Mesenchymal stem cell (in vitro differentiated cells and primary cell): ENCODE measurements around the gene FBXL13.

Experiments
- DNase-seq: peaks from one replicate; pipeline ENCODE4 v3.0.0-alpha.2; 2013
- H2AFZ ChIP-seq: one replicate; pipeline ENCODE4 v1.6.1; 2013; ENCODE audit warnings: low read depth, mild to moderate bottlenecking, control low read depth, inconsistent platforms, low read length, moderate library complexity
- H2AK5ac ChIP-seq: 2 replicates; pipeline ENCODE4 v1.6.1; 2013; ENCODE audit warnings: low read length, moderate library complexity, mild to moderate bottlenecking, inconsistent platforms; ENCODE audit not compliant: severe bottlenecking
- H2BK120ac ChIP-seq: one replicate; pipeline ENCODE4 v1.6.1; 2013; ENCODE audit warnings: low read depth, mild to moderate bottlenecking, inconsistent platforms, low read length, moderate library complexity
- H2BK12ac ChIP-seq, 2 experiments: one replicate each; pipeline ENCODE4 v1.6.1; 2013; ENCODE audit warnings: inconsistent platforms in 2 of 2, low read length in 2 of 2, mild to moderate bottlenecking in 2 of 2, moderate library complexity in 2 of 2, control low read depth in 1 of 2
- H2BK15ac ChIP-seq: one replicate; pipeline ENCODE4 v1.6.1; 2013; ENCODE audit warnings: mild to moderate bottlenecking, low read depth, inconsistent platforms; ENCODE audit not compliant: poor library complexity, severe bottlenecking
- H2BK5ac ChIP-seq: 2 replicates; pipeline ENCODE4 v1.6.1; 2013; ENCODE audit warnings: low read depth, mild to moderate bottlenecking, low read length, control low read depth, inconsistent platforms; ENCODE audit not compliant: poor library complexity, severe bottlenecking
- H3K14ac ChIP-seq, 2 experiments: one replicate each; pipeline ENCODE4 v1.6.1; 2013; ENCODE audit warnings: inconsistent platforms in 2 of 2, low read length in 2 of 2, control low read depth in 1 of 2, mild to moderate bottlenecking in 1 of 2, moderate library complexity in 1 of 2
- H3K18ac ChIP-seq, 2 experiments: one replicate each; pipeline ENCODE4 v1.6.1; 2013; ENCODE audit warnings: inconsistent platforms in 2 of 2, low read length in 2 of 2, control low read depth in 1 of 2, low read depth in 1 of 2, mild to moderate bottlenecking in 1 of 2
- H3K23ac ChIP-seq, 2 experiments: one replicate each; pipeline ENCODE4 v1.6.1; 2013; ENCODE audit warnings: inconsistent platforms in 2 of 2, low read length in 2 of 2, mild to moderate bottlenecking in 2 of 2, moderate library complexity in 2 of 2, control low read depth in 1 of 2
- H3K27ac ChIP-seq: 2 replicates; pipeline ENCODE4 v1.5.1; 2013; ENCODE audit warnings: mild to moderate bottlenecking, moderate library complexity, low read length, control low read depth, inconsistent platforms; ENCODE audit not compliant: poor library complexity, severe bottlenecking
- H3K27me3 ChIP-seq, 2 experiments: 2 replicates each; pipeline versions ENCODE4 v1.6.1 to v1.7.0; 2013; ENCODE audit warnings: low read length in 2 of 2, mild to moderate bottlenecking in 2 of 2, moderate library complexity in 2 of 2, control low read depth in 1 of 2, inconsistent platforms in 1 of 2; ENCODE audit not compliant: control insufficient read depth in 1 of 2, insufficient read depth in 1 of 2
- H3K36me3 ChIP-seq, 2 experiments: 2 replicates each; pipeline versions ENCODE4 v1.6.1 to v1.7.0; 2013; ENCODE audit warnings: low read length in 2 of 2, control low read depth in 1 of 2, inconsistent platforms in 1 of 2, low read depth in 1 of 2, mild to moderate bottlenecking in 1 of 2; ENCODE audit not compliant: insufficient read depth in 2 of 2, control insufficient read depth in 1 of 2
- H3K4ac ChIP-seq, 2 experiments: one replicate each; pipeline ENCODE4 v1.6.1; 2013; ENCODE audit warnings: inconsistent platforms in 2 of 2, low read length in 2 of 2, mild to moderate bottlenecking in 2 of 2, moderate library complexity in 2 of 2, control low read depth in 1 of 2, low read depth in 1 of 2
- H3K4me1 ChIP-seq: 2 replicates; pipeline ENCODE4 v1.6.1; 2013; ENCODE audit warnings: low read depth, low read length, control low read depth; ENCODE audit not compliant: control insufficient read depth, insufficient read depth
- H3K4me2 ChIP-seq: 2 replicates; pipeline ENCODE4 v1.6.1; 2013; ENCODE audit warnings: low read length, mild to moderate bottlenecking, inconsistent platforms; ENCODE audit not compliant: poor library complexity, severe bottlenecking
- H3K4me3 ChIP-seq, 2 experiments: 2 replicates each; pipeline versions ENCODE4 v1.5.1 to v1.7.0; 2013; ENCODE audit warnings: low read length in 2 of 2, mild to moderate bottlenecking in 2 of 2, control low read depth in 1 of 2, low read depth in 1 of 2; ENCODE audit not compliant: insufficient read depth in 1 of 2
- H3K79me1 ChIP-seq: replicated peaks from 2 replicates; pipeline ENCODE4 v1.6.1; 2013; ENCODE audit warnings: mild to moderate bottlenecking, control low read depth, low read length, inconsistent platforms; ENCODE audit not compliant: poor library complexity, severe bottlenecking
- H3K9ac ChIP-seq: 2 replicates; pipeline ENCODE4 v1.7.0; 2013; ENCODE audit warnings: mild to moderate bottlenecking, low read length, moderate library complexity
- H3K9me3 ChIP-seq: 2 replicates; pipeline ENCODE4 v1.7.0; 2013; ENCODE audit warnings: mild to moderate bottlenecking, low read length; ENCODE audit not compliant: control insufficient read depth
- H4K8ac ChIP-seq: one replicate; pipeline ENCODE4 v1.6.1; 2013; ENCODE audit warnings: inconsistent platforms, mild to moderate bottlenecking, low read length, moderate library complexity
- H4K91ac ChIP-seq: one replicate; pipeline ENCODE4 v1.6.1; 2013; ENCODE audit warnings: mild to moderate bottlenecking, low read length, inconsistent platforms
- WGBS: methylation state at CpG from one replicate; pipeline ENCODE4 v1.1.7; 2013; ENCODE audit warnings: mixed read lengths; 5-methylcytosine and 5-hydroxymethylcytosine counted together

FBXL13 gene

GRCh38 chr7:102832674-102833073 is 241.9 kb downstream of the FBXL13 start:
- H3K18ac ChIP-seq: peak overlapping the region in 1 of 2 experiments; percentile 16
- peak overlapping the region in 1 of 2 experiments; percentile 51 for H3K4me3 ChIP-seq
- no peak for DNase-seq
- peaks cover 4% of the 10 kb centered on the region for H3K79me1 ChIP-seq
- H3K9me3 ChIP-seq: no peaks in the 10 kb centered on the region
- no peak overlapping the region for H2BK5ac ChIP-seq
- H3K4ac ChIP-seq: no peak overlapping the region
- no peak overlapping the region for H4K91ac ChIP-seq
- H2BK12ac ChIP-seq: no peak overlapping the region
- H2BK15ac ChIP-seq: no peak overlapping the region
- H3K27me3 ChIP-seq: no peaks in the 10 kb centered on the region
- H2AFZ ChIP-seq: no peak overlapping the region
- peaks cover 0 to 10% of the 10 kb centered on the region in 2 experiments for H3K36me3 ChIP-seq
- no peak overlapping the region for H3K14ac ChIP-seq
- peaks cover 5% of the 10 kb centered on the region for H3K4me1 ChIP-seq
- no peak overlapping the region for H3K23ac ChIP-seq
- H3K9ac ChIP-seq: peak overlapping the region; percentile 45
- H2BK120ac ChIP-seq: no peak overlapping the region
- H2AK5ac ChIP-seq: no peak overlapping the region
- whole genome bisulfite sequencing: 94% methylated on average over 1 of the region's 1 CpG
- no peak overlapping the region for H3K27ac ChIP-seq
- no peak overlapping the region for H4K8ac ChIP-seq
- no peak overlapping the region for H3K4me2 ChIP-seq

- H2AK5ac ChIP-seq: peak overlapping the region; percentile 34
- no peaks in the 10 kb centered on the region for H3K27me3 ChIP-seq
- no peak overlapping the region for H3K4ac ChIP-seq
- H3K9me3 ChIP-seq: no peaks in the 10 kb centered on the region
- no peak overlapping the region for H3K4me2 ChIP-seq
- H3K23ac ChIP-seq: no peak overlapping the region
- 69% methylated on average over 2 of the region's 2 CpGs for WGBS
- H4K91ac ChIP-seq: no peak overlapping the region
- H2BK120ac ChIP-seq: no peak overlapping the region
- no peak overlapping the region for H2BK12ac ChIP-seq
- no peak overlapping the region for H3K9ac ChIP-seq
- H3K4me1 ChIP-seq: peaks cover 1% of the 10 kb centered on the region
- no peak overlapping the region for H3K27ac ChIP-seq
- H3K36me3 ChIP-seq: peaks cover 4 to 16% of the 10 kb centered on the region in 2 experiments
- H2BK15ac ChIP-seq: no peak overlapping the region
- H3K18ac ChIP-seq: no peak overlapping the region
- no peak overlapping the region for H4K8ac ChIP-seq
- peaks cover 4% of the 10 kb centered on the region for H3K79me1 ChIP-seq
- DNase-seq: peak; percentile 28
- no peak overlapping the region for H2BK5ac ChIP-seq
- H3K4me3 ChIP-seq: no peak overlapping the region
- no peak overlapping the region for H3K14ac ChIP-seq
- no peak overlapping the region for H2AFZ ChIP-seq
Measured at GRCh38 chr7:102830197-102830596, 244.4 kb downstream of the FBXL13 start.

DNA sequence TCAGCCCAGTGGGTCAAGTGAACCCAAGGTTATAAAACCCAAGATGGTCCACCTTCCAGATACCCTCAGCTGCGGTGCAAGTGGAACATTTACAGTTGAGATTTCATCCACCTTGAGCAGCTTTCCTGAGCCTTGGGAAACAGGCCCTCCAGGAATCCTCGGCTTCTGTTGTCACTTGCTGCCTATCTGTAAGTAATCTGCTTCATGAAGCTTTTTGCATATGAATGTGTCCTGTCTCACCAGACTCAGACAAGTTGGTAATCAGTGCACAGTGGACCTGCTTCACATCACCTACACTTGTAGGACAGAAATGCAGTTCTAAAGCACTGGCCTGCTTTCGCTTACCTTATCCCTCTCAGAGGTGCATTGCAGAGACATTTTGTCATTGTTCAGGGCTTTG is 245.5 kb downstream of the FBXL13 start:
- Histone ChIP-seq H2BK12ac (no peak overlapping the region), H3K79me1 (peaks cover 4% of the 10 kb centered on the region), H2AFZ (no peak overlapping the region), H2BK120ac (no peak overlapping the region), H3K27me3 (no peaks in the 10 kb centered on the region), H3K23ac (no peak overlapping the region), H4K8ac (no peak overlapping the region), H3K14ac (no peak overlapping the region), H3K18ac (no peak overlapping the region), H4K91ac (no peak overlapping the region), H3K9ac (no peak overlapping the region), H2AK5ac (peak overlapping the region; percentile 71), H3K27ac (no peak overlapping the region), H3K9me3 (no peaks in the 10 kb centered on the region), H3K4me2 (no peak overlapping the region), H3K36me3 (peaks cover 4 to 16% of the 10 kb centered on the region in 2 experiments), H2BK15ac (no peak overlapping the region), H3K4ac (no peak overlapping the region), H3K4me3 (no peak overlapping the region), H2BK5ac (no peak overlapping the region), H3K4me1 (peaks cover 1% of the 10 kb centered on the region)
- no peak for DNase-seq
- 94% methylated on average over 3 of the region's 3 CpGs for WGBS

DNA sequence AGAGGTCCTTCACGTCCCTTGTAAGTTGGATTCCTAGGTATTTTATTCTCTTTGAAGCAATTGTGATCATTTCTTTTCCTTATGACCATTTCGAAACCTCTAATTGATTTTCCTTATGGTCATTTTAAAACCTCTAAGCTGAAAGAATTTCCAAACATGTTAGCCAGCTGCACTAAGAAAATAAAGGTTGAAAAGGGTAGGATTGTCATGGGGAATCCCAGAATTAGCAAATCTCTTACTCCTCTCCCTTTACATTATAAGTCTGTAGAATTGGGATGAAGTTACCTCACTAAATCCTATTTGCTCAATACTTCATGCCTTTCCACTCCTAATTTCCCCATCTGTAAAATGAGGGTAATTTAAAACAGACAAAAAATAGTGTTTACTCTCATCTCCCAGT is 246.3 kb downstream of the FBXL13 start:
- Histone ChIP-seq H3K4me2 (no peak overlapping the region), H4K8ac (no peak overlapping the region), H2BK15ac (no peak overlapping the region), H3K9ac (no peak overlapping the region), H3K27me3 (no peaks in the 10 kb centered on the region), H2BK120ac (no peak overlapping the region), H3K36me3 (peaks cover 4 to 16% of the 10 kb centered on the region in 2 experiments), H2BK12ac (no peak overlapping the region), H3K79me1 (peaks cover 4% of the 10 kb centered on the region), H3K4me1 (peaks cover 1% of the 10 kb centered on the region), H3K23ac (no peak overlapping the region), H3K4me3 (no peak overlapping the region), H3K9me3 (no peaks in the 10 kb centered on the region), H3K14ac (no peak overlapping the region), H2AFZ (no peak overlapping the region), H2AK5ac (no peak overlapping the region), H3K4ac (no peak overlapping the region), H4K91ac (no peak overlapping the region), H3K27ac (no peak overlapping the region), H2BK5ac (no peak overlapping the region), H3K18ac (no peak overlapping the region)
- peak; percentile 45 for DNase-seq
- WGBS: no CpG with 5 or more reads among the region's 2 CpGs
